SK-N-SH (cell line): ENCODE results near the gene DNAJC13.

Source experiments
- POLR2AphosphoS5 ChIP-seq: IDR thresholded peaks from 2 replicates; pipeline ENCODE4 v1.6.1; 2012; ENCODE audit warnings: low read depth, low read length
- SMC3 ChIP-seq: IDR thresholded peaks from 2 replicates; pipeline ENCODE4 v1.6.1; 2012; ENCODE audit warnings: low read depth, low read length, improper control_type of control experiment
- TF ChIP-seq, protein P1 (sequence below): IDR thresholded peaks from 2 replicates; pipeline ENCODE4 v1.4.0; 2012; ENCODE audit warnings: low read depth, borderline replicate concordance
- TF ChIP-seq, protein P2 (sequence below): fragments of 200-600 bp; sonication (generic); IDR thresholded peaks from 2 replicates; pipeline ENCODE4 v1.6.1; 2017; ENCODE audit warnings: antibody characterized with exemption, mild to moderate bottlenecking, moderate library complexity

DNA sequence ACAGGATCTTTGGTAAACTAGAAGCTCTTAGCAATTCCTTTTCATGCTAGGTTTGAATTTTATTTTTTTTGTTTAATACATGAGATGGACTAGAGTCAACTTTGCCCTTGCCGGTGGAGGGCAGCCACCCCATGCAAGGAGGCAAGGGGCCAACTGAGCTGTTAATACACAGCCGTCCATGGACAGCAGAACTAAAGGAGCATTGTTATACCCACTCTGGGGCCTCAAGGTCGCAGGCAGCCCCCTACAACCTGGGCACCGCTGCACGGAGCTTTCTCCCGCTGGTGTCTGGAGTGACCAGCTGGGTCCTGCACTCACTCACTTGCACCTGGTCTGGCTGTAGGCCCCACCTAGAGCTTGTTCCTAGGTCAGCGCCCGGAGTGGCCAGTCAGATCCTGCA lies 131.9 kb downstream of the DNAJC13 start:
- no peak for TF ChIP-seq SMC3
- TF ChIP-seq, protein P1, sequence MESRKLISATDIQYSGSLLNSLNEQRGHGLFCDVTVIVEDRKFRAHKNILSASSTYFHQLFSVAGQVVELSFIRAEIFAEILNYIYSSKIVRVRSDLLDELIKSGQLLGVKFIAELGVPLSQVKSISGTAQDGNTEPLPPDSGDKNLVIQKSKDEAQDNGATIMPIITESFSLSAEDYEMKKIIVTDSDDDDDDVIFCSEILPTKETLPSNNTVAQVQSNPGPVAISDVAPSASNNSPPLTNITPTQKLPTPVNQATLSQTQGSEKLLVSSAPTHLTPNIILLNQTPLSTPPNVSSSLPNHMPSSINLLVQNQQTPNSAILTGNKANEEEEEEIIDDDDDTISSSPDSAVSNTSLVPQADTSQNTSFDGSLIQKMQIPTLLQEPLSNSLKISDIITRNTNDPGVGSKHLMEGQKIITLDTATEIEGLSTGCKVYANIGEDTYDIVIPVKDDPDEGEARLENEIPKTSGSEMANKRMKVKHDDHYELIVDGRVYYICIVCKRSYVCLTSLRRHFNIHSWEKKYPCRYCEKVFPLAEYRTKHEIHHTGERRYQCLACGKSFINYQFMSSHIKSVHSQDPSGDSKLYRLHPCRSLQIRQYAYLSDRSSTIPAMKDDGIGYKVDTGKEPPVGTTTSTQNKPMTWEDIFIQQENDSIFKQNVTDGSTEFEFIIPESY, result no peak
- TF ChIP-seq POLR2AphosphoS5, result no peak
- TF ChIP-seq, protein P2, sequence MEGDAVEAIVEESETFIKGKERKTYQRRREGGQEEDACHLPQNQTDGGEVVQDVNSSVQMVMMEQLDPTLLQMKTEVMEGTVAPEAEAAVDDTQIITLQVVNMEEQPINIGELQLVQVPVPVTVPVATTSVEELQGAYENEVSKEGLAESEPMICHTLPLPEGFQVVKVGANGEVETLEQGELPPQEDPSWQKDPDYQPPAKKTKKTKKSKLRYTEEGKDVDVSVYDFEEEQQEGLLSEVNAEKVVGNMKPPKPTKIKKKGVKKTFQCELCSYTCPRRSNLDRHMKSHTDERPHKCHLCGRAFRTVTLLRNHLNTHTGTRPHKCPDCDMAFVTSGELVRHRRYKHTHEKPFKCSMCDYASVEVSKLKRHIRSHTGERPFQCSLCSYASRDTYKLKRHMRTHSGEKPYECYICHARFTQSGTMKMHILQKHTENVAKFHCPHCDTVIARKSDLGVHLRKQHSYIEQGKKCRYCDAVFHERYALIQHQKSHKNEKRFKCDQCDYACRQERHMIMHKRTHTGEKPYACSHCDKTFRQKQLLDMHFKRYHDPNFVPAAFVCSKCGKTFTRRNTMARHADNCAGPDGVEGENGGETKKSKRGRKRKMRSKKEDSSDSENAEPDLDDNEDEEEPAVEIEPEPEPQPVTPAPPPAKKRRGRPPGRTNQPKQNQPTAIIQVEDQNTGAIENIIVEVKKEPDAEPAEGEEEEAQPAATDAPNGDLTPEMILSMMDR, result no peak
